Epidermal melanocyte (primary cell): ENCODE measurements around the gene B4GAT1.
"Not testable (repeated sequence)": the region's sequence is repeated elsewhere in the genome, so short reads cannot be mapped to it uniquely, and the experiment has no call there.

Experiments used
- DNase-seq: peaks from one replicate; pipeline ENCODE4 v3.0.0; 2011; ENCODE audit warnings: low spot score; ENCODE audit not compliant: insufficient read length

Gene B4GAT1

DNA sequence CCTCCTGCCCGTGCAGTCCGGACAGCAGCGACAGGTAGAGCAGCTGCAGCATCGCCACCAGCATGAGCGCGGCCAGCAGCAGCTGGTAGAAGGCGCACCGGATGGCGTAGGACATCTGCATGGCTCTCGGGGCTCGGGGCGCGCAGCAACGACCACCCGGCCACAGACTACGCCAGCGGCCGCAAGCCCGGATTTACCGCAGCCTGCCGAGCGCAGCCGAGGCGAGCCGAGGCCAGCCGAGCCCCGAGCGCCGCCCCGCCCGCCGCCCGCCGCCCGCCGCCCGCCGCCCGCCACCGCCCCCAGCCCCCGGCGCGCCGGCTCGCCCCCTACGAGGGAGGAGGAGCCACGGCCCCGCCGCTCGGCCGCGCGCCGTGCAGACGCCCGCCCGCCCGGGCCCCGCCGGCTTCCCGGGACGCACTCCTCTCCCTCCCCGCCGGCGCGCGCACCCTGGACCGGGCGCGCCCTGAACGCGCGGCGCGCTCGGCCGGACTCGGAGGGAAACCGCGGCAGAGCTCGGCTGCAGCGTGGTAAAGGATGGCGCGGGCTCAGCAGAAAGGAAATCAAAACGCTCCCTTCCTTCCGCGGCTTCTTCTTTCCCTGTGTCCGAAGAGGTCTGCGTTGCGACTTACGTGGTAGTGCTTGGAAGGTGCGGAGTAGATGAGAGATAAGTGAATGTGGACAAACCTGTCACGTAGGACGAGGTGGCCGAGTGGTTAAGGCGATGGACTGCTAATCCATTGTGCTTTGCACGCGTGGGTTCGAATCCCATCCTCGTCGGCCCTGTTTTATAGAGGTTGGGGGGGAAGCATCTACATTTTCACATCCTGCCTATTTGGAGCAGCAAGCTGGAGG lies at the start of gene B4GAT1:
Gene B4GAT1, minus strand, starts transcription at position 205 of the 852 bp plus-strand sequence. Its CDS starts 84 bp downstream, at position 121.
- DNase-seq = peak; percentile 71

GRCh38 chr11:66393954-66394353 lies 46.5 kb upstream of the B4GAT1 start:
- DNase-seq = no peak

DNA sequence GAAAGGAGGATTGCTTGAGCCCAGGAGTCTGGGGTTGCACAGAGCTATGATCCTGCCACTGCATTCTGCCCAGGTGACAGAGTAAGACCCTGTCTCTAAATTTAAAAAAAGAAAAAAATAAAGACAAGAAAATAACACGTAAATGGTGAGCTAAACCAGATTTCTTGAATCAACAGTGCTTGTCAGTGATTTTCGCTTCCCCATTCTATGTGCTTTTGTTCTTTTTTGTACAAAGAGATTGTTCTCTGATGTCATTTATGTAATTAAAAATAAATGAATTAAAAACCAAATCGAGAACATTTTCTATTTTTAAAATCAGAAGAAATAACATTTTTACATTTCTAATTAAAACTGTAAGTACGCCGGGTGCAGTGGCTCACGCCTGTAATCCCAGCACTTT lies 43.9 kb upstream of the B4GAT1 start:
- no peak for DNase-seq

DNA sequence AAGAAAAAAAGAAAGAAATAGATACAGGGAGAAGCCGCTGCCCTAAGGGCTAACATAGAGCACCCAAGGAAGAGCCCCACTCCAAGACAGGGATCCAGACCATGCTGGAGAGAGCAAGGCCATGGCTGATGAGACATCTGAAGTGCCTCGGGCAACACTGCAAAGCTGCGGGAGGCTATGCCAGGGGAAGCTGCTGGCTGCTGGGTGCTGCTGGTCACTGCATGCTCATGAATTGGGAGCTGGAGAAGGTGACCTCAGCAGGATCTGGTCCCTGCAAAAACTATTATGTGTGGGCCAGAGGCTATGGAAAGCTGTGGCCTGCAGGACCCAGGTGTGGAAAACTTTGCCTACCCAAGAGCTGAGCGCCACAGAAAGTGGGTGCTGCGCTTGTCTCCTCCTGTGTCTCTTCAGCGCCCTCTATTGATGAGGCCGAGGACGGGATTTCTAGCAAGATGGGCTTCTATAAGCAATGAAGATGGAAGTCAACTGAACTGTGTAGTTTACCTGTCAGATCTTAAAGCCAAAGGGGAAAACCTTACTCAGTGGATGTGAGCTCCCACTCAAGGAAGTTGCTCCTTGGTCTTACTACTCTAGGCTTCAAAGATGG lies 41.5 kb upstream of the B4GAT1 start:
- DNase-seq = peak; percentile 17

DNA sequence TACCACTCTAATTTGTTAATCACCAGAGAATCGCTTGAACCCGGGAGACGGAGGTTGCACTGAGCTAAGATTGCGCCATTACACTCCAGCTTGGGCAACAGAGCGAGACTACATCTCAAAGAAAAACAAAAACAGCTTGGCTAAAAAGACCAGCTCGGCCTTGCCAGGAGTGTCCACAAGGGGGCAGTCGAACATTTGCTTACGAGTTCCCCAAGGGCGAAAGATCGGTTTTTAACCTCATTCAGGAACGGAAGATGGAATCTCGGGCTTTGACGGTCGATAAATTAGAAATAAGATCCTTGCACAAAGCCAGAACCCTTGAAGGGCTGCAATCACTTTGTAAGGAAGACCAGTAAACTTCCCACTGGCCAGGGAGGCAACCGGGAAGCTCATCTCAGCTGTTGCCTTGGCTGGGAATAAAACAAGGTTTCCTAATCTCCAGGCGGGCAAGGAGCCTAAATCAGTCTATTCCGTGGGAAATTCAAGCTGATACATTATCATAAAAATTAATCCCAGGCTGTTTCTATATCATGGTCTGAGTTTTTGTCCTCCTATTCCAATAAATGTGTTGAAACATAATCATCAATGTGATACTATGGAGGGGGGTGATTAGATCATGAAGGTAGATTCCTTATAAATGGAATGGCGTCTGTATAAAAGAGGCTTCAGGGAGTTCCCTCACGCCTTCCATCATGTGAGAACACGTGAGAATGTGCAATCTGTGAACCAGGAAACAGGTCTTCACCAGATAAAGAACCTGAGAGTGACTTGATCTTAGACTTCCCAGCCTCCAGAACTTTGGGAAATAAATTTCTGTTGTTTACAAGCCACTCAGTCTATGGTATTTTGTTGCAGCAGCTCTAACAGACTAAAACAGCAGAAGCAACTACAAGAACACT lies 39.0 kb upstream of the B4GAT1 start:
- peak; percentile 60 for DNase-seq

- not testable (repeated sequence) for DNase-seq
Measured at GRCh38 chr11:66384316-66384715, 36.9 kb upstream of the B4GAT1 start.

GRCh38 chr11:66380264-66380663 lies 32.8 kb upstream of the B4GAT1 start:
- DNase-seq = not testable (repeated sequence)

DNA sequence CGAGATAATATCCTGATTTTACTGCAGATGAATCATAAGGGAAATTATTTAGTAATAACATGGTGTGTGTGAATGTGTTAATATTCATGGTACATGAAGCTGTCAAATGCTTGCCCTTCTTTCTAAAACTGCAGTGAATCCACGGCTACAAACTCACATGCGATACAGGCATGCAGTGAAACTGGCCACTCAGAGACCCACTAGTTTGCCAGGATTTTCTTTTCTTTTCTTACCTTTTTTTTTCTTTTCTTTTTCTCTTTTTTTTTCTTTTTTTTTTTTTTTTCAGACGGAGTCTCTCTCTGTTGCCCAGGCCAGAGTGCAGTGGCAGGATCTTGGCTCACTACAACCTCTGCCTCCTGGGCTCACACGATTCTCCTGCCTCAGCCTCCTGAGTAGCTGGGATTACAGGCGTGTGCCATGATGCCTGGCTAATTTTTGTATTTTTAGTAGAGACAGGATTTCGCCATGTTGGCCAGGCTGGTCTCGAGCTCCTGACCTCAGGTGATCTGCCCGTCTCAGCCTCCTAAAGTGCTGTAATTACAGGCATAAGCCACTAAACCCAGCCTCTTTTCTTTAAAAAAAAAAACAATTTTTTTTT lies 26.4 kb upstream of the B4GAT1 start:
- not testable (repeated sequence) for DNase-seq

- peak; percentile 6 for DNase-seq
Measured at GRCh38 chr11:66373265-66373664, 25.8 kb upstream of the B4GAT1 start.

GRCh38 chr11:66371627-66372415 lies 24.4 kb upstream of the B4GAT1 start, which contains the start of gene SLC29A2:
SLC29A2 (minus strand) TSS chr11:66371760; CDS start chr11:66371591, 169 bp downstream.
- peak; percentile 19 for DNase-seq

- DNase-seq = no peak
Measured at GRCh38 chr11:66369073-66369894, 21.9 kb upstream of the B4GAT1 start.

DNA sequence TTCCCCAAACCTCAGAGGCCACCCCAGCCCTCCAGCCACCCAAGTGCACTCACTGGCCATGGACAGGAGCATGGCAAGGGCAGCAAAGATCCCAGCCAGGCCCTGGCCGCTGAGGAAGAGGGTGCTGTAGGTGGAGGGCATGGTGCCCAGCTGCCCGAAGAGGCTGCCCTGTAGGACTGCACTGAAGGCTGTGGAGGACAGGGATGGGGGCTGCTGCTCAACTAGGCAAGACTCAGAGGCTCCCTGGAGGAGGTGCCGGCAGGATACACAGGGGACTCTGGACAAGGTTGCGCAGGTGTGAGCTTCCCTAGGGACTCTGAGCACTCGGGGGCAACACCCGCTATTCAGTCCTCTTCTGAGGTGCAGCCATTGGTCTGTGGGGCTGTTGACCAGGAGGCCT lies 21.1 kb upstream of the B4GAT1 start:
- DNase-seq = no peak

DNA sequence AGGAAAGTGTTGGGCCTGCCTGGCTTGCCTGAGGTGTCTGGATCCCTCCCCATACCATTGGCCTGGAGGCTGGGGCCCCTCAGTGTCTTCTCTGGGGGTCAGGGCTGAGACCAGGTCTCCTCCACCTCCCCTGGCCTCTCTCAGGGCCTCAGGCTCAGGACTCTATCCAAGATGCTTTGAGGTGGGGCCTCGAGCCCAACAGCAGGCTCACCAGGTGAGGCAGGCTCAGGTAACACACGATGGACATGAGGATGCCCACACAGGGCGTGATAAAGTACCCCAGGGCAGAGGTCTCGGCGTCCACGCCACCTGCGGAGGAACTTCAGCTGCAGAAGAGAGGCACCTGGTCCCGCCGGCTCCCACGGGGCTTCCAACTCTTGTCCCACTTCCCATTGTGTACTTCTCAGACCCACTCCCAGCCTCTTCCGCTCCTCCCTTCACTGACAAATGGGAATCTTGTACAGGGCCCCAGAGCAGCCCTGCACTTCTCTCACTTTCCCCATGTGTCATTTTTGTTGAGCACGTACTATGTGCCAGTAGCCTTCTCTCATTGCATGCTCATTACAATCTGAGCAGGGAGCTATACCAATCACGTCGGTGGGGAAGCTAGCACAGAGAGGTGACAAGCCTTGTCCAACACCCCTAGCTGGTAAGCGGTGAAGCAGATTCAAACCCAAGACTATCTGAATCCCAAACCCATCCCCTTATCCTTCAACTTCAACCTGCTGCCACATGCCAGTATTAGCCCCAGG lies 20.3 kb upstream of the B4GAT1 start:
- DNase-seq = peak; percentile 8

GRCh38 chr11:66366844-66367477 lies 19.5 kb upstream of the B4GAT1 start:
- DNase-seq = peak; percentile 5

DNA sequence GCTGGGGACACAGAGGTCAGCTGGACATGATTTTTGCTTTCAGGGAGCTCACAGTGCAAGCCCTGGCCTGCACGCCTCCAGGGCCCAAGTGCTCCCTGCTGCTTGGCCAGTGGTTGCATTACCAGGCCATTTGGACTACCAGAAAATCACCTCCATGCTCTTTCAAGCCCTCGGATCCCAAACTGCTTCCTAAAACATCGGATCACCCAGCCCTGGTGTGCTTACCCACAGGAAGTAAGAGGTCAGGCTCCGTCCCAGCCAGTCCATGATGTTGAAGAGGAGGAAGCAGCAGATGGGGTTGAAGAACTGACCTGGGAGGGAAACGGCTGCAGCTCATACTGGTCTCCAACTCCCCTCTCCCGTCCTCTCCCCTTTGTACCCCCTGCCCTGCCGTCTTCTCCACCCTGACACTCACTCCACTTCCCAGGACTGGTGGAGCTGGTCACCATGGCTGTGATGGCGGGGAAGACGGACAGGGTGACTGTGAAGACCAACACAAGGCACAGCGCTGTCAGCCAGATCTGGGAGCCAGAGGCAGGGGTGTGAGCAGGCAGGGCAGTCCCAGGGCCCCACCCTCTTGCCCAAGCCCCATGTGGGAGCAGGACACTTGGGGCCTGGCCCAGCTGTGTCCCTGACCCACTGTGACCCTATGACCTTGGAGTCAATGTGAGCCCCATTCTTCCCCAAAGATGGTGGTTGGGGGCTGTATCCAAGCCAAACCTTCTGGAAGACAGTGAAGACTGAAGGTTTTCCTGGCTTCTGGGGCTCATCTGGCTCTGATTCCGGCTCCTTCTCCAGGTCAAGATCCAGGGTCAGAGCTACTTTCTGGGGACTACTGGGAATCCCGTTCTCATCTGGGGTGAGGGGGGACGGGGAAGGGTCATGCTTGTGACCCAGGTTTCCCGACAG lies 18.5 kb upstream of the B4GAT1 start:
- DNase-seq = no peak

- no peak for DNase-seq
Measured at GRCh38 chr11:66365166-66365565, 17.7 kb upstream of the B4GAT1 start.

DNA sequence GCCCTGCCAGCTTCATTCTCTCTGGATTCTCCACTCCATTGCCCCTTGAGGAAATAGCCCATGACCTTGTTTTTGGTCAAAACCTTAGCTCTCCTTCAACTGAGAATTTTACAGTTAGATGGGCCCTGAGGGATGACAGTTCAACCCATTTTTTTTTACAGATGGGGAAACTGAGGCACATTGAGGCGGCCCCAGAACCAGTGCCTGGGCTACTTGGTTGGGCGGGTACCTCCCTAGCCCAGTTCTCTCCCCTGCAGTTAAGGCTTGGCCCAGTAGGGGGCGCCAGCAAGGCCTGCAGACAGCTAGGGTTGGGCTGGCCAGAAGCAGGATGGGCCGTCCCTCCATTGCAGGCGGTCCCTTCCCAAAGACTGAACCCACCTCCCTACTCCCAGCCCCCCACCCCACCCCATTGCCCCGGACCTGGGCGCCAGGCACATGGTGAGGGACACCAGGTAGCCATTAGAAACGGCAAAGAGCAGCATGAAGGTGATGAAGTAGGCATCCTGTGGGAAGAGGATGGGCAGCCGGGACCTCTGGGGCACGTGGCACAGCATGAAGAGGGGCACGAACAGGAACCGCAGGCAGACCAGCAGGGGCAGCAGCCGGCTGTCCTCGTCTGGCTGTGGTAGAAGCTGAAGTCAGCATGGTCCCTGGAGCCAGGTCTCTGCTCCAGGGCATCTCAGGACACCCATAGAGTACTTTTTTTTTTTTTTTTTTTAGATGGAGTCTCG lies 16.5 kb upstream of the B4GAT1 start:
- peak; percentile 13 for DNase-seq
